Measurements from ENCODE around the gene ST6GALNAC4.

GRCh38 chr9:127913682-127914081 is 3.2 kb downstream of the ST6GALNAC4 start:
- TF ChIP-seq CTCF (IDR thresholded peaks at IDR 0.05; ENCODE audit: low read depth, low read length) (no peak), MYC (IDR thresholded peaks at IDR 0.05; ENCODE audit: low read depth, low read length) (no peak), POLR2A (IDR thresholded peaks at IDR 0.05; ENCODE audit: extremely low read depth, insufficient read length) (no peak)

Measured in NB4 (cell line).